ENCODE results near the gene DOCK10. TPM values are rescaled to one million over a fixed set of nuclear protein-coding genes. Genes with fewer than 3 reads are reported as not detected.

The DOCK10 gene
- total RNA-seq, 2 donors from 2014 or later, result 334 to 378 TPM

DNA sequence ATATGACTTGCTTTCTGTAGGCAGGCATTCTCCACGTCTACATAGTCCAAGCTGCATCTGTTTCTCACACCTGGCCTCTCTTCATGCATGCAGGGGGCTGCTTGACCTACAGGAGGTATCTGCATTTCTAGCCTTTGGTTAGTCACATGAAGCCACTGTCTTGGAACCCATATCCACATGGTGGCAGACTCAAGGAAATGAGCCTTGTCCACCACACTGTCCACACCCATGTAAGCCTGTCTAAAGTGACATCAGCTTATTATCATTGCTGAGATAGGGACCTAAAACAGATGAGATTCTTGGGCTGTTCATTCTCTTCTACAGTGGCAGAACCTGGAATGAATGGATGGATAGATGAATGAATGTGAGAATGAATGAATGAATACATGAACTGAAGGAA, 160.4 kb downstream of the DOCK10 start:
- Mint-ChIP-seq H3K4me3 (no peak overlapping the region), H3K27me3 (no peaks in the 10 kb centered on the region), H3K27ac (peak overlapping the region; percentile 54 to 77), H3K9me3 (no peaks in the 10 kb centered on the region), H3K36me3 (peaks cover 81% of the 10 kb centered on the region), H3K4me1 (ENCODE audit: low read depth in 2 of 2) (peaks cover 42 to 60% of the 10 kb centered on the region in 2 donors)
- DNase-seq (ENCODE audit: low spot score) (no peak), ATAC-seq (no peak)

DNA sequence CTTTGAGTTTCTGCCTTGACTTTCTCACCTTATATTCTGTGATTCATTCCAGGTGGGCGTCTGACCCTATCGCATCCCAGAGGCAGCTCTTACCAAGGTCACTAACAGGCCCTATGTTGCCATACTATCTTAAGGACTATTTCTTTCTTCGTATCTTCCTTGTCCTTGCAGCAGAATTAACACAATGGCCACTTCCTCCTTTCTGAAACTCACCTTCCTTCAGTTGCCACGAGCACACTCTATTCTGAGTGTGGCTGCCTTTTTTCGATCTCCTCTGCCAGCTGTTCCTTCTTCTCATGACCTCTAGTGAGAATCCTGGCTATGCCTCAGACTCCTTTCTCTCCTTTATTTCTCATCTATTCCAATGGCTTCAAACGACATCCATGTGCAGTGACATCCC, 165.7 kb downstream of the DOCK10 start:
- peak overlapping the region; percentile 28 to 41 for H3K27ac Mint-ChIP-seq
- ATAC-seq, result no peak
- no peak overlapping the region for H3K4me3 Mint-ChIP-seq
- H3K4me1 Mint-ChIP-seq (ENCODE audit: low read depth in 2 of 2), result peaks cover 23 to 31% of the 10 kb centered on the region in 2 donors
- DNase-seq (ENCODE audit: low spot score), result no peak
- no peaks in the 10 kb centered on the region for H3K27me3 Mint-ChIP-seq
- H3K36me3 Mint-ChIP-seq, result peaks cover 62% of the 10 kb centered on the region
- peaks cover 2% of the 10 kb centered on the region for H3K9me3 Mint-ChIP-seq

GRCh38 chr2:224875841-224876240, 166.4 kb downstream of the DOCK10 start:
- Mint-ChIP-seq H3K27ac (peak overlapping the region; percentile 65 to 79), H3K27me3 (no peaks in the 10 kb centered on the region), H3K4me3 (no peak overlapping the region), H3K9me3 (peaks cover 7% of the 10 kb centered on the region), H3K4me1 (ENCODE audit: low read depth in 2 of 2) (peaks cover 27 to 31% of the 10 kb centered on the region in 2 donors), H3K36me3 (peaks cover 62% of the 10 kb centered on the region)
- ATAC-seq (no peak), DNase-seq (ENCODE audit: low spot score) (no peak)

DNA sequence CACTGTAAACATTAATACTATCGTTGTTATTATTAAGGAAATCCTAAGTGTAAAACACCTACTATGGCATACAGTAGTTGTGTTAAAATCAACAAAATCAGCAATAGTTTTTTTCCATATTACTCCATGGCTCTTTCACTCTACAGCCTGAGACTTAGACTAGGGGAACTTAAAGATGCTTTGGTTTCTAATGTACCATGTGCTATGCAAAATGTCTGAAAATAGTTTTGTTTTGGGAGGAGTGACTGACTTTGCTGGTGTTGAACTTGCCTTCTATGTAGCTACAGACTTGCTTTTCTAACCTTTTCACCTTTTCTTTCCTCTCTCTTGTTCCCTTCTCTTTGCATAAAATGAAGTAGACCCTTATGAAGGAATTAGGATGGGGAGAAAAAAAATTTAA, 167.1 kb downstream of the DOCK10 start:
- ATAC-seq, result no peak
- no peaks in the 10 kb centered on the region for H3K27me3 Mint-ChIP-seq
- peaks cover 26% of the 10 kb centered on the region in 2 donors for H3K4me1 Mint-ChIP-seq (ENCODE audit: low read depth in 2 of 2)
- peaks cover 62% of the 10 kb centered on the region for H3K36me3 Mint-ChIP-seq
- DNase-seq (ENCODE audit: low spot score), result no peak
- peak overlapping the region; percentile 65 to 79 for H3K27ac Mint-ChIP-seq
- H3K9me3 Mint-ChIP-seq, result peaks cover 7% of the 10 kb centered on the region
- H3K4me3 Mint-ChIP-seq, result no peak overlapping the region

DNA sequence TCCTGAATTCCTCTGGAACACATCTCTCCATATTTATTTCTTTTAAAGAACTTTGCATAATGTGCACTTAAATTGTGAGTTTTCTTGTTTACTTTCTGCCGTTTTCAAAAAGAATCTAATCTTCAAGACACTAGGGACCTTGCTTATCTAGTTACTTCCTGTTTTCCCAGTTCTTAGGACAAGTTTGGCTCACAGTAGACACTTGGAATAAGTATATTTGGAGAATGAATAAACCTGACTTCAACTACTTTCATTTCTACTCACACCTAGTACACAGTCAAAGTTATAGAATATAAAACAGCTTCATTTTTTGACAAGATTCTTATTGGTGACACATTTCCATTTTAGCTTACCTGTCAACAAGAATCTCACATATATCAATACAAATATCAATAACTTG, 170.5 kb downstream of the DOCK10 start:
- peaks cover 52% of the 10 kb centered on the region for H3K36me3 Mint-ChIP-seq
- no peak overlapping the region for H3K4me3 Mint-ChIP-seq
- H3K4me1 Mint-ChIP-seq (ENCODE audit: low read depth in 2 of 2), result peaks cover 26 to 27% of the 10 kb centered on the region in 2 donors

GRCh38 chr2:224870341-224870740, 171.9 kb downstream of the DOCK10 start:
- ATAC-seq, result no peak

More for the DNA sequence above, 170.5 kb downstream of the DOCK10 start:
- DNase-seq (ENCODE audit: low spot score) (no peak), ATAC-seq (no peak)
- peaks cover 7% of the 10 kb centered on the region for H3K9me3 Mint-ChIP-seq
- H3K27me3 Mint-ChIP-seq, result no peaks in the 10 kb centered on the region
- peak overlapping the region; percentile 35 to 42 for H3K27ac Mint-ChIP-seq

DNA sequence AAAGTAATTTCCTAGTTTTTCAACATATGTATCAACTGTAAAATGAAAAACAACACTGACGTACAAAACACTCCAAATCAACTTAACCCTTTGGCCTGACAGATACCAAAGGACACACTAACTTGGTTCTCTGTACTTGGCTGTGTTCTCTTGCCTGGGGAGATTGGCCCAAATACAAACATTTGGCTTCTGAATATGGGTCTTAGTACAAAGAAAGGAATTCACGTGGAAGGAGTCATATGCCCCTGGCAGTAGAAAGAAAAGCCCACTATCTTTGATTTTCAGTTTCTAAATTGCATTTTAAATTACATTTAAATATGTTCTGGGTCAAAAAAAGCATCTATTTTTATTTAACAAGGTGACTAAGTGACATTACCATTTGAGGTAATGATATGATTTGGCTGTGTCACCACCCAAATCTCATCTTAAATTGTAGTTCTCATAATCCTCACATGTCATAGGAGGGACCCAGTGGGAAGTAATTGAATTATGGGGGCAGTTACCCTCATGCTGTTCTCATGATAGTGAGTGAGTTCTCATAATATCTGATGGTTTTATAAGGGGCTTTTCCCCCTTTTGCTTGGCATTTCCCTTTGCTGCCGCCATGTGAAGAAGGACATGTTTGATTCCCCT, 172.6 kb downstream of the DOCK10 start:
- peaks cover 7% of the 10 kb centered on the region for H3K9me3 Mint-ChIP-seq
- peaks cover 57% of the 10 kb centered on the region for H3K36me3 Mint-ChIP-seq
- peak overlapping the region; percentile 42 to 49 for H3K27ac Mint-ChIP-seq
- no peak overlapping the region for H3K4me3 Mint-ChIP-seq
- peaks cover 18 to 26% of the 10 kb centered on the region in 2 donors for H3K4me1 Mint-ChIP-seq (ENCODE audit: low read depth in 2 of 2)
- H3K27me3 Mint-ChIP-seq, result no peaks in the 10 kb centered on the region
- no peak for DNase-seq (ENCODE audit: low spot score)
- ATAC-seq, result no peak

More at GRCh38 chr2:224870341-224870740, 171.9 kb downstream of the DOCK10 start:
- H3K9me3 Mint-ChIP-seq, result peaks cover 7% of the 10 kb centered on the region
- H3K36me3 Mint-ChIP-seq, result peaks cover 54% of the 10 kb centered on the region
- DNase-seq (ENCODE audit: low spot score), result no peak
- peaks cover 18 to 26% of the 10 kb centered on the region in 2 donors for H3K4me1 Mint-ChIP-seq (ENCODE audit: low read depth in 2 of 2)
- no peak overlapping the region for H3K4me3 Mint-ChIP-seq
- H3K27ac Mint-ChIP-seq, result peak overlapping the region; percentile 42 to 49
- H3K27me3 Mint-ChIP-seq, result no peaks in the 10 kb centered on the region

- Mint-ChIP-seq H3K4me1 (ENCODE audit: low read depth in 2 of 2) (peaks cover 9 to 14% of the 10 kb centered on the region in 2 donors), H3K4me3 (no peak overlapping the region), H3K9me3 (no peaks in the 10 kb centered on the region), H3K27me3 (no peaks in the 10 kb centered on the region), H3K27ac (no peak overlapping the region), H3K36me3 (peaks cover 35% of the 10 kb centered on the region)
- ATAC-seq, result no peak
- DNase-seq (ENCODE audit: low spot score), result no peak
These were observed 177.3 kb downstream of the DOCK10 start for GRCh38 chr2:224865016-224865415.

- Mint-ChIP-seq H3K27ac (peak overlapping the region in 1 of 2 donors; percentile 54), H3K9me3 (no peaks in the 10 kb centered on the region), H3K4me1 (ENCODE audit: low read depth in 2 of 2) (peaks cover 0 to 4% of the 10 kb centered on the region in 2 donors), H3K4me3 (no peak overlapping the region), H3K27me3 (no peaks in the 10 kb centered on the region), H3K36me3 (peaks cover 22% of the 10 kb centered on the region)
- ATAC-seq (no peak), DNase-seq (ENCODE audit: low spot score) (no peak)
These were observed 181.0 kb downstream of the DOCK10 start for GRCh38 chr2:224861266-224861665.

- Mint-ChIP-seq H3K27ac (no peak overlapping the region), H3K9me3 (no peaks in the 10 kb centered on the region), H3K4me3 (no peak overlapping the region), H3K27me3 (no peaks in the 10 kb centered on the region), H3K36me3 (peaks cover 17% of the 10 kb centered on the region), H3K4me1 (ENCODE audit: low read depth in 2 of 2) (peaks cover 0 to 1% of the 10 kb centered on the region in 2 donors)
- ATAC-seq (no peak), DNase-seq (ENCODE audit: low spot score) (no peak)
These were observed 181.5 kb downstream of the DOCK10 start for GRCh38 chr2:224860786-224861185.

GRCh38 chr2:224851811-224852210, 190.5 kb downstream of the DOCK10 start:
- Mint-ChIP-seq H3K36me3 (peaks cover 37% of the 10 kb centered on the region), H3K27ac (no peak overlapping the region), H3K9me3 (no peaks in the 10 kb centered on the region), H3K27me3 (no peaks in the 10 kb centered on the region), H3K4me1 (ENCODE audit: low read depth in 2 of 2) (peaks cover 0 to 4% of the 10 kb centered on the region in 2 donors), H3K4me3 (no peak overlapping the region)
- DNase-seq (ENCODE audit: low spot score), result no peak
- ATAC-seq, result no peak

- Mint-ChIP-seq H3K36me3 (peaks cover 31% of the 10 kb centered on the region), H3K4me1 (ENCODE audit: low read depth in 2 of 2) (peaks cover 0 to 4% of the 10 kb centered on the region in 2 donors), H3K27ac (no peak overlapping the region), H3K27me3 (no peaks in the 10 kb centered on the region), H3K9me3 (no peaks in the 10 kb centered on the region), H3K4me3 (no peak overlapping the region)
- no peak for ATAC-seq
- DNase-seq (ENCODE audit: low spot score), result no peak
These were observed 192.2 kb downstream of the DOCK10 start for GRCh38 chr2:224850081-224850480.

DNA sequence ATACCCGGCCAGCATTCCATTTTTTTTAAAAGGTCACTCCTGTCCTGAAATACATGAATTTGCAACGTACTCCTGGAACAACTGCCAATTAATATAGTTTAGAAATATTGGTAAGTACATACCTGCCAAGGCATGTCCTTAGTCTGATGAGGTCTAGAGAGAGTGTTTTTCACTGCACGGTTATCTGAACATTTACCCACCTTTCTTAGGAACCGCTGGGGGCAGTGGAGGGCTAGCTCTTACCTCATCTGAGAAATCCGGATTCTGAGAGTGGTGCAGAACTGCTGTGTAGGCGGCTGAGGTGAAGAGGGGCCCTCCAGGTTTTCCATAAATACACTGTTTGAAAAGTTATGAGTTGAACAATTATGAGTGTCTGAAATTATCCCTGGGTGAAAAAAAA, 193.0 kb downstream of the DOCK10 start:
- peaks cover 31% of the 10 kb centered on the region for H3K36me3 Mint-ChIP-seq
- no peaks in the 10 kb centered on the region for H3K27me3 Mint-ChIP-seq
- DNase-seq (ENCODE audit: low spot score) (no peak), ATAC-seq (no peak)
- no peak overlapping the region for H3K27ac Mint-ChIP-seq
- peaks cover 0 to 4% of the 10 kb centered on the region in 2 donors for H3K4me1 Mint-ChIP-seq (ENCODE audit: low read depth in 2 of 2)
- H3K9me3 Mint-ChIP-seq, result no peaks in the 10 kb centered on the region
- H3K4me3 Mint-ChIP-seq, result no peak overlapping the region

GRCh38 chr2:224847961-224848850, 194.1 kb downstream of the DOCK10 start:
- Mint-ChIP-seq H3K36me3 (peaks cover 37% of the 10 kb centered on the region), H3K27me3 (no peaks in the 10 kb centered on the region), H3K4me3 (no peak overlapping the region), H3K9me3 (no peaks in the 10 kb centered on the region), H3K27ac (no peak overlapping the region), H3K4me1 (ENCODE audit: low read depth in 2 of 2) (peaks cover 0 to 5% of the 10 kb centered on the region in 2 donors)
- no peak for DNase-seq (ENCODE audit: low spot score)
- no peak for ATAC-seq
